AG04450 (cell line): ENCODE data around the gene CDC42. TPM values are rescaled to one million over a fixed set of nuclear protein-coding genes. Genes with fewer than 3 reads are reported as not detected.
"Not testable (repeated sequence)": the region's sequence is repeated elsewhere in the genome, so short reads cannot be mapped to it uniquely, and the experiment has no call there.

Experiments
- CTCF ChIA-PET: fragments of 300-600, 350-600 bp; formaldehyde crosslinking; extraction: SDS; loops from one replicate; lab custom pipeline; 2022; ENCODE audit warnings: antibody characterized with exemption, inconsistent platforms; lab: Charles Lee
- POLR2A ChIA-PET: fragments of 350-600 bp; formaldehyde crosslinking; extraction: SDS; loops from one replicate; lab custom pipeline; 2021; ENCODE audit warnings: antibody characterized with exemption, inconsistent platforms; lab: Yijun Ruan, JAX
- DNase-seq: peaks from one replicate; pipeline ENCODE4 v3.0.0-alpha.2; 2011; ENCODE audit warnings: low read depth, low spot score
- H3K27ac ChIP-seq: one replicate; pipeline ENCODE4 v1.5.1; 2012; ENCODE audit warnings: low read depth, low read length, control low read depth
- H3K27me3 ChIP-seq: one replicate; pipeline ENCODE4 v1.6.0; 2012; ENCODE audit warnings: low read length; ENCODE audit not compliant: control insufficient read depth, insufficient read depth
- H3K4me3 ChIP-seq: 2 replicates; pipeline ENCODE4 v1.5.1; 2011; ENCODE audit warnings: mild to moderate bottlenecking, low read depth, low read length, control low read depth
- H3K9me3 ChIP-seq: 2 replicates; pipeline ENCODE4 v1.5.1; 2012; ENCODE audit warnings: low read length; ENCODE audit not compliant: control insufficient read depth, insufficient read depth
- CTCF ChIP-seq: IDR thresholded peaks from 2 replicates; pipeline ENCODE4 v1.5.1; 2011; ENCODE audit warnings: low read depth, low read length, control low read depth, inconsistent platforms
- polyA plus RNA-seq: library from polyadenylated mRNA; depleted of rRNA; stranded (reverse); fragments of >200 nt; gene quantifications from 2 replicates; pipeline ENCODE4 v1.2.3, GENCODE V29; 2011

Gene CDC42
- polyA plus RNA-seq, 1 experiment, result 400 TPM

GRCh38 chr1:22090867-22091266 is 38.4 kb downstream of the CDC42 start:
- ChIA-PET CTCF (interaction anchor here (0.6 kb wide), 1 partner anchor 12 kb away, joined by 4 read pairs; no protein-coding TSS in a partner anchor), POLR2A (no interaction called here)
- DNase-seq, result no peak
- Histone ChIP-seq H3K27me3 (no peaks in the 10 kb centered on the region), H3K4me3 (no peak overlapping the region), H3K27ac (no peak overlapping the region), H3K9me3 (no peaks in the 10 kb centered on the region)
- no peak for TF ChIP-seq CTCF

GRCh38 chr1:22092026-22092768 is 39.7 kb downstream of the CDC42 start:
- not testable (repeated sequence) for H3K9me3 ChIP-seq, H3K27ac ChIP-seq, H3K4me3 ChIP-seq, H3K27me3 ChIP-seq
- CTCF ChIA-PET, result interaction anchor here (1.9 kb wide), 1 partner anchor 13 kb away, joined by 13 read pairs; no protein-coding TSS in a partner anchor
- POLR2A ChIA-PET, result interaction anchor here (0.6 kb wide), 1 partner anchor 220 kb away, joined by 3 read pairs; no protein-coding TSS in a partner anchor
- DNase-seq, result peak; percentile 11

- CTCF ChIA-PET, result interaction anchor here (0.7 to 1.9 kb wide), 2 partner anchors 12 to 494 kb away, joined by 3 to 13 read pairs; no protein-coding TSS in a partner anchor
- Histone ChIP-seq H3K27ac (no peak overlapping the region), H3K4me3 (no peak overlapping the region), H3K27me3 (no peaks in the 10 kb centered on the region), H3K9me3 (no peaks in the 10 kb centered on the region)
- POLR2A ChIA-PET, result no interaction called here
- no peak for TF ChIP-seq CTCF
- DNase-seq, result no peak
Measured at GRCh38 chr1:22093513-22093912, 41.0 kb downstream of the CDC42 start.

GRCh38 chr1:22096036-22096435 is 43.5 kb downstream of the CDC42 start:
- Histone ChIP-seq H3K4me3 (no peak overlapping the region), H3K27me3 (no peaks in the 10 kb centered on the region), H3K27ac (no peak overlapping the region), H3K9me3 (no peaks in the 10 kb centered on the region)
- DNase-seq, result no peak
- no peak for TF ChIP-seq CTCF
- ChIA-PET CTCF (interaction anchor here (2.0 kb wide), 1 partner anchor 9 kb away, joined by 8 read pairs; no protein-coding TSS in a partner anchor), POLR2A (no interaction called here)

GRCh38 chr1:22096463-22096862 is 44.0 kb downstream of the CDC42 start:
- Histone ChIP-seq H3K27ac (no peak overlapping the region), H3K4me3 (no peak overlapping the region), H3K9me3 (no peaks in the 10 kb centered on the region), H3K27me3 (no peaks in the 10 kb centered on the region)
- ChIA-PET POLR2A (no interaction called here), CTCF (interaction anchor here (2.0 kb wide), 1 partner anchor 9 kb away, joined by 8 read pairs; no protein-coding TSS in a partner anchor)
- DNase-seq, result no peak
- no peak for TF ChIP-seq CTCF
